ENCODE results near the gene PILRB.
"Not testable (repeated sequence)": the region's sequence is repeated elsewhere in the genome, so short reads cannot be mapped to it uniquely, and the experiment has no call there.

PILRB gene

GRCh38 chr7:100376066-100376465, 18.1 kb downstream of the PILRB start:
- DNase-seq (ENCODE audit: low read depth, low spot score): no peak

- no peak for DNase-seq (ENCODE audit: low read depth, low spot score)
These were observed 20.3 kb downstream of the PILRB start for GRCh38 chr7:100378114-100378755.

- no peak for DNase-seq (ENCODE audit: low read depth, low spot score)
These were observed 22.3 kb downstream of the PILRB start for GRCh38 chr7:100380196-100380595.

- not testable (repeated sequence) for DNase-seq (ENCODE audit: low read depth, low spot score)
These were observed 23.8 kb downstream of the PILRB start for GRCh38 chr7:100381531-100382233.

GRCh38 chr7:100382234-100382853, 24.4 kb downstream of the PILRB start:
- not testable (repeated sequence) for DNase-seq (ENCODE audit: low read depth, low spot score)

- no peak for DNase-seq (ENCODE audit: low read depth, low spot score)
These were observed 26.8 kb downstream of the PILRB start for GRCh38 chr7:100384628-100385294.

DNA sequence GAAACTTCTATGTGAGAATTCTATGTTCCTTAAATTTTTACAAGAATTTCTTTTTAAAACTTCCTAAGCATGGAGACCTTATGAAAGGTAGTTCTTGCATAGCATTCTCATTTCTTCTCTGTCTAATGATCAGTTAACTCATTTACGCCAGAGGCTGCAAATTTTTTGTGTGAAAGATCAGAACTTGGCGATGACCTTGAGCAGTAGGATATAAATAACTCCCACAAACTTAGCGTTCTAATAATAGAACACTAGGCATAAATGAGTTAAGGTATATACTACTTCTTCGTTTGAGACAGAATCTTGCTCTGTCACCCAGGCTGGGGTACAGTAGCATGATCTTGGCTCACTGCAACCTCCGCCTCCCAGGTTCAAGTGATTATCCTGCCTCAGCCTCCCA, 29.0 kb downstream of the PILRB start:
- DNase-seq (ENCODE audit: low read depth, low spot score): no peak

DNA sequence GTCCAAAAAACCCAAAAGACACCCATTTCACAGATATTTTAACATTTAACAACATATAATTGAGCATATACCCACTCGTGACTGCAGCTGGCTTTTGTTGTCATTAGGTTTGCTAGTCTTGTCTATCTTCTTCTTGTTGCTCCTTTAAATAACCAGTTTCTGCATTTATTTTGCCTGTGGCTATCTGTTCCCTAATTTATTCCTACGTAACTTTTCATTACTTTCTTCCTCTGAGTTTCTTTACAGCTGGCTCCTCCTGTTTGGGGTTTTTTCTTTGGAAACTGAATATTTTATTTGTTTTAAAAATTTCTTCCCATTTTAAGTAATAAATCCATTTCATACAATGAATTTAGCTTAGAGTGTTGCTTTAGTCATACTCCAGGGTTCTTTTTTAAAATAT, 29.8 kb downstream of the PILRB start:
- no peak for DNase-seq (ENCODE audit: low read depth, low spot score)

DNA sequence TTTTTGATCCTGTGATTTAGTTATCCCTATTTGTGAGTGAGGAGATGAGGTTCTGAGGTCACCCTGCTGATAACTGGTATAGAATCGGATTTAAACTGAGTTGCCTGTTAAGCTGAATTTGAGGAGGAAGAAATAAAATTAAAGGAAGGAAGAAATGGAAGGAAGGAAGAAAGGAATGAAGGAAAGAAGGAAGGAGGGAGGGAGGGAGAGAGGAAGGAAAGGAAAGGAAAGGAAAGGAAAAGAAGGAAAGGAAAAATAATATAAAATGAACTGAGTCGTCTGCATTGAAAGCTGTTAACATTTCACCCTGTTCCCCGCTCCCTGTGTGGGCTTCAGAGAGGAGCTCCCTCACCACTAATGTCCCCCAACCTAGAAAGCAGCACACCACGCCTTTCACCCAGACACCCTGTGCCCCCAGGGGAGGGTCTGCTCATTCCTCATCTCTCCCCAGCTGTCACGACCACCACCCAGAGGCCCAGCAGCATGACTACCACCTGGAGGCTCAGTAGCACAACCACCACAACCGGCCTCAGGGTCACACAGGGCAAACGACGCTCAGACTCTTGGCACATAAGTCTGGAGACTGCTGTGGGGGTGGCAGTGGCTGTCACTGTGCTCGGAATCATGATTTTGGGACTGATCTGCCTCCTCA, 31.6 kb downstream of the PILRB start:
- no peak for DNase-seq (ENCODE audit: low read depth, low spot score)

- no peak for DNase-seq (ENCODE audit: low read depth, low spot score)
These were observed 32.5 kb downstream of the PILRB start for GRCh38 chr7:100390286-100391009.

GRCh38 chr7:100393233-100393905, 35.5 kb downstream of the PILRB start:
- no peak for DNase-seq (ENCODE audit: low read depth, low spot score)

GRCh38 chr7:100394077-100394476, 36.2 kb downstream of the PILRB start:
- no peak for DNase-seq (ENCODE audit: low read depth, low spot score)

DNA sequence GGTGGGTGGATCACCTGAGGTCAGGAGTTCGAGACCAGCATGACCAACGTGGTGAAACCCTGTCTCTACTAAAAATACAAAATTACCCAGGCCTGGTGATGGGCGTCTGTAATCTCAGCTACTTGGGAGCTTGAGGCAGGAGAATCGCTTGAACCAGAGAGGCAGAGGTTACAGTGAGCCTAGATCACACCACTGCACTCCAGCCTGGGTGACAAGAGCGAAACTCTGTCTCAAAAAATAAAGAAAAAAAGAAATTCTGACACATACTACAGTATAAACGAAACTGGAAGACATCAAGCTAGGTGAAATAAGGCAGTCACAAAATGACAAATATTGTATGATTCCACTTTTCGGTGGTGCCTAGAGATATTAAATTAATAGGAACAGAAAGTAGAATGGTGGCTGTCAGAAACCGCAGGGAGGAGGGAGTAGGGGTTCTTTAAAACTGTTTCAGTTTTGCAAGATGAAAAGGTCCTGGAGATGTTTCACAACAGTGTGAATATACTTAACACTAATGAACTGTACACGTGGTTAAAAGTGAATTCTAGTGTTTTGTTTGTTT, 38.6 kb downstream of the PILRB start:
- DNase-seq (ENCODE audit: low read depth, low spot score): no peak

DNA sequence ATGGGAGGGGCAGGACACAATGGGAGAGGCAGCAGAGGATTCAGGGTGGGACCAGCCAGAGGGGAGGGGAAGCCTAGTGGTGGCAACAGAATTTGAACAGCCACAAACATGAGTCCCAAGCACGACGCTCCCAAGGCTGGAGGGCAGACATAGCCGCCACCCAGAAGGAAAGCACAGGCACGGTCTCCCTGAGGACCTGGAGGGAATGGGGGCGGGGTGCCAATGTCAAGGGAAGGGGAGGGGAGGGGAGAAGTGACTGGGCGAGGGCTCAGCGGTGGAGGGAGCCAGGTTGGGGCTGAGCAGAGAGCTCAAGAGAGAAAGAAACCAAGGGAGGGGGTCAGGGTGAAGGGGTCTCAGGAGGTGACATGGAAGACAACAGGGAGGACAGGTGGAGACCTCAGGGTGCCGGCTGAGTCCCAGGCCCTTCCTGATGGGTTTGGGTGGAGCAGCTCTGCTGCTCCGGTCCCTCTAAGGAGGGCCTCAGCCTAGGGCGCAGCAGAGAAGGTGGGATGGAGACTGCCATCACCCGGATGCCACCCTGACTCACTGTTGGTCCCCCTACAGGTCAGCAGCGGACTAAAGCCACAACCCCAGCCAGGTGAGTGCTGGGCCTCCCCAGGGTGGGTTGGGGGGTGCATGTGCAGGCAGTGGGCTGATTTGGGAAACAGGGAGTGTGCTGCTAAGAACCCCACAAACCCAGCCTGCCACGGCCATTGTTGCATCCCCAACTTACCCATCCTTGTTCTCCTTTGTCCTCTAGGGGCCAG, 39.6 kb downstream of the PILRB start:
- no peak for DNase-seq (ENCODE audit: low read depth, low spot score)

GRCh38 chr7:100398239-100398638, 40.3 kb downstream of the PILRB start:
- no peak for DNase-seq (ENCODE audit: low read depth, low spot score)

- no peak for DNase-seq (ENCODE audit: low read depth, low spot score)
These were observed 42.1 kb downstream of the PILRB start for GRCh38 chr7:100400041-100400440.

- no peak for DNase-seq (ENCODE audit: low read depth, low spot score)
These were observed 42.7 kb downstream of the PILRB start for GRCh38 chr7:100400656-100401055.

DNA sequence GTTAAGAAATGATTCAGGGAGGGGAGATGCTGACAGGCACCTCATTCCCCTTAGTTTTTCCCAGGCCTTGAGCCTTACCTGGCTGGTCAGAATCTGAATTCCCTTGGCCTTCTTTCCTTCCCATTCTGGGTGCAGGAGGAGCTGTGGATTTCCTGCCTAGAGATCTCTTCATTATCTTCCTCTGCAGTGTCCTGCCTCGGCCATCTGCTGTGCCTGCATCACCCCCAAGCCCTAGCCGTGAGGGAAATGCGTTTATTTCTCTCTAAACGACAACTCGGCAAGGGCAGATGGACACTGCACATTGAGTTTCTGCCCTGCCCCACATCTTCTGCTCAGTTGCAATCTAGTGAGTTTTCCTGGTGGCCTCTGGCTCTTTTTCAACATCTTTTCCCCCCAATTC, 43.9 kb downstream of the PILRB start:
- no peak for DNase-seq (ENCODE audit: low read depth, low spot score)

GRCh38 chr7:100402241-100402640, 44.3 kb downstream of the PILRB start:
- no peak for DNase-seq (ENCODE audit: low read depth, low spot score)

GRCh38 chr7:100406767-100407166, 48.9 kb downstream of the PILRB start:
- DNase-seq (ENCODE audit: low read depth, low spot score): no peak

Data from brain pericyte (primary cell).